Lower leg skin (tissue), 3 donors: ENCODE results near the gene ZMYND8.

Experiments used
- CTCF ChIP-seq, 3 donors: fragments of 450-650 bp; IDR thresholded peaks; one replicate each; pipeline ENCODE4 v1.5.1; 2016; ENCODE audit warnings: antibody characterized with exemption in 3 of 3, mild to moderate bottlenecking in 3 of 3, moderate library complexity in 2 of 3
- POLR2A ChIP-seq, 2 donors: fragments of 450-650 bp; IDR thresholded peaks; one replicate each; pipeline ENCODE4 v1.6.1; 2016 to 2017; ENCODE audit warnings: antibody characterized with exemption in 2 of 2, mild to moderate bottlenecking in 1 of 2, moderate library complexity in 1 of 2

GRCh38 chr20:47300071-47300470 lies 56.4 kb downstream of the ZMYND8 start:
- TF ChIP-seq CTCF (IDR thresholded peaks at IDR 0.05) (no peak), POLR2A (IDR thresholded peaks at IDR 0.05) (no peak)
